ENCODE results near the gene ACOX2.
A peak's percentile ranks its signal among the peaks of the same experiment; 100 is the strongest.

Gene ACOX2

DNA sequence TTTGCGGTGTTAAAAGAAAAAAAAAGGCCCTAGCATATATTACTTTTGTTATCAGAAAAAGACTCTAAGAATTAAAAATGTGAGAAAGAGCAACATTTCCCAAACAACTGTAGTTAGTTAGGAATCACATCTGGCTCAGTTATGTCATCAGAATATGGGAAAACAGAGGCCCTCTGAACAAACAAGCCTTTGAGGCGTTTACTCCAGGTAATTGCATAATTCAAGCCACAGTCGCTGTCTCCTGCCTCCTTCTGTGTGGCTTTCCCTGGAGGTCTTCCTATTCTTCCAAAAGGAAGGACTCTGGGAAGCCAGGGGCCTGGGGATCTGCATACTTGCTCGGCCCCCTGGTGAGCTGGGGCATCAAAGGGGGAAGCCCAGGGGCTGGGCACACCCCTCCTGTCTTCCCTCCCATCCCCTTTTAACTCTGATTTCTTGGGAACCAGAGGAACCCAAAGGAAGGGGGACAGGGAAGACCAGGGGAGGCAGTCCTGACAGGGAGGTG, 43.9 kb upstream of the ACOX2 start:
- no peak for TF ChIP-seq GLIS3 (CRISPR knock-in tag; IDR thresholded peaks at IDR 0.05)
- ATAC-seq, result no peak

DNA sequence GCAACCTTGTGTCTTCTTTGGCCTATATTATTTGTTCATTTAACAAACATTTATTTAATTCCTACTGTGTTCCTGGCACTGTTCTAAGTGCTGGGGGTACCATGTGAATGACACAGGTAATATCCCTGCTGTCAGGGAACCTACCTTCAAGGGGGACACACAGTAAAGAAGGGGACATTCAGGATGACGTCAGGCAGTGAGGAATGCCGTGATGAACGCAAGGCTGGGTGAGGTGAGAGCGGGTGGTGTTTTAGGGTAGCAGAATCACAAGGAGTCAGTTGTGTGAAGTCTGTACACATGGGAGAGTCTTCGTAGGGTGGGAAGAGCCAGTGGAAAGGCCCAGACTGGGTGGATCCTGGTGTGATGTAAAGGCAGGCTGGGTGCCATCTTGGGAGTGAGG, 41.9 kb upstream of the ACOX2 start:
- no peak for ATAC-seq

DNA sequence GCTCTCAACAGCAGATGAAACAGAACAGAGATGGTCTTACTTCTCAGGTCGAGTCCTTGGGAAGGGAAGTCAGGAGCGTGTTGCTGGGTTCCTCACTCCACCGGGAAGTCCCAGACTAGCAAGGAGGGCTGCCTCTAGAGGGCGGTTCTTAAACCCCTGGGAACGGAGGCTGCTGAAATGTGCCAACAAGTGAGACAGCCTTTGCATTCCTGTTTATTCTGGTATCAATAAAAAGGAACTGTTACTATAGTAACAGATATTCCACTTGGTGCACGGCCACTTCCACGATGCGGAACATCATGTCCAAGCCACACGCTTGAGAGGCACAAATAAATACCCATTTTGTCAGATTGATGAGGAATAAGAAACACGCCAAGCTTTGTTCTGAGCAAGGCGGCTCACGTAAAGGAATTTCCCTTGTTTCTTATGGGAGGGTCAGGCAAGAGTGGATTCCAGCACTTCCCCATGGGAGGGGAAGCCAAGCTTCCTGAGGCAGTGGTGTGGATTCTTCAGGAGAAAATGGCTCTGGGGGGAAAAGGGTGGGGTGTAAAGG, 40.4 kb upstream of the ACOX2 start, which contains the start of gene FAM107A:
Gene FAM107A, minus strand, starts transcription at position 123 of the 553 bp plus-strand sequence. CDS start 7,531 bp downstream, outside the sequence.
- TF ChIP-seq PPARA (CRISPR knock-in tag; IDR thresholded peaks at IDR 0.05; ENCODE audit: borderline replicate concordance) (no peak), ESRRG (CRISPR knock-in tag; IDR thresholded peaks at IDR 0.05) (no peak), ZFP3 (CRISPR knock-in tag; IDR thresholded peaks at IDR 0.05) (no peak), ZNF565 (CRISPR knock-in tag; conservative IDR thresholded peaks at IDR 0.05; ENCODE audit: low read depth) (no peak)
- peak; percentile 18; the same call in 1 of the 3 replicates for ATAC-seq

More for the DNA sequence above, 41.9 kb upstream of the ACOX2 start:
- TF ChIP-seq PPARA (CRISPR knock-in tag; IDR thresholded peaks at IDR 0.05; ENCODE audit: borderline replicate concordance), result no peak
- TF ChIP-seq, protein P1, sequence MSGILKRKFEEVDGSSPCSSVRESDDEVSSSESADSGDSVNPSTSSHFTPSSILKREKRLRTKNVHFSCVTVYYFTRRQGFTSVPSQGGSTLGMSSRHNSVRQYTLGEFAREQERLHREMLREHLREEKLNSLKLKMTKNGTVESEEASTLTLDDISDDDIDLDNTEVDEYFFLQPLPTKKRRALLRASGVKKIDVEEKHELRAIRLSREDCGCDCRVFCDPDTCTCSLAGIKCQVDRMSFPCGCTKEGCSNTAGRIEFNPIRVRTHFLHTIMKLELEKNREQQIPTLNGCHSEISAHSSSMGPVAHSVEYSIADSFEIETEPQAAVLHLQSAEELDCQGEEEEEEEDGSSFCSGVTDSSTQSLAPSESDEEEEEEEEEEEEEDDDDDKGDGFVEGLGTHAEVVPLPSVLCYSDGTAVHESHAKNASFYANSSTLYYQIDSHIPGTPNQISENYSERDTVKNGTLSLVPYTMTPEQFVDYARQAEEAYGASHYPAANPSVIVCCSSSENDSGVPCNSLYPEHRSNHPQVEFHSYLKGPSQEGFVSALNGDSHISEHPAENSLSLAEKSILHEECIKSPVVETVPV (CRISPR knock-in tag; IDR thresholded peaks at IDR 0.05), result no peak
- no peak for TF ChIP-seq ZNF70 (CRISPR knock-in tag; IDR thresholded peaks at IDR 0.05)
- no peak for TF ChIP-seq GLIS3 (CRISPR knock-in tag; IDR thresholded peaks at IDR 0.05)
- no peak for TF ChIP-seq TOX (CRISPR knock-in tag; IDR thresholded peaks at IDR 0.05; ENCODE audit: borderline replicate concordance)
- TF ChIP-seq, protein P2, sequence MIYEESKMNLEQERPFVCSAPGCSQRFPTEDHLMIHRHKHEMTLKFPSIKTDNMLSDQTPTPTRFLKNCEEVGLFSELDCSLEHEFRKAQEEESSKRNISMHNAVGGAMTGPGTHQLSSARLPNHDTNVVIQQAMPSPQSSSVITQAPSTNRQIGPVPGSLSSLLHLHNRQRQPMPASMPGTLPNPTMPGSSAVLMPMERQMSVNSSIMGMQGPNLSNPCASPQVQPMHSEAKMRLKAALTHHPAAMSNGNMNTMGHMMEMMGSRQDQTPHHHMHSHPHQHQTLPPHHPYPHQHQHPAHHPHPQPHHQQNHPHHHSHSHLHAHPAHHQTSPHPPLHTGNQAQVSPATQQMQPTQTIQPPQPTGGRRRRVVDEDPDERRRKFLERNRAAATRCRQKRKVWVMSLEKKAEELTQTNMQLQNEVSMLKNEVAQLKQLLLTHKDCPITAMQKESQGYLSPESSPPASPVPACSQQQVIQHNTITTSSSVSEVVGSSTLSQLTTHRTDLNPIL (CRISPR knock-in tag; IDR thresholded peaks at IDR 0.05; ENCODE audit: low read depth), result no peak
- no peak for TF ChIP-seq ZFP3 (CRISPR knock-in tag; IDR thresholded peaks at IDR 0.05)

DNA sequence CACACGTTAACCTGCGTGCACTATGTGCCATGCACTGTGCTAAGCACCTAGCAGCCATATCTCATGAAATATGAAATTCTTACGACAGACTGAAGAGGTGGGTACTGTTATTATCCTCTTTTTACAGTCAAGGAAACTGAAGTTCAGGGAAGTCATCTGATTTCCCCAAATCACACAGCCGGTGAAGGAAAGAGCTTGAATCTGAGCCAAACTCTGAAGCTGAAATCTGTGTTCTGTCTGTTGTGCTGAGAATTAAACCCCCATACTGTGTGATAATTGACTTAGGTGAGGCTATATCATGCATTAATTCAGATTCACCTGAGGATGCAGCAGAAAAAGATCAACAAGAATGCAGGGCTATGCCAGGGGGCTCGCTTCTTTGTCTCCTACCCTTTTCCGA, 39.7 kb upstream of the ACOX2 start:
- ATAC-seq, result no peak

DNA sequence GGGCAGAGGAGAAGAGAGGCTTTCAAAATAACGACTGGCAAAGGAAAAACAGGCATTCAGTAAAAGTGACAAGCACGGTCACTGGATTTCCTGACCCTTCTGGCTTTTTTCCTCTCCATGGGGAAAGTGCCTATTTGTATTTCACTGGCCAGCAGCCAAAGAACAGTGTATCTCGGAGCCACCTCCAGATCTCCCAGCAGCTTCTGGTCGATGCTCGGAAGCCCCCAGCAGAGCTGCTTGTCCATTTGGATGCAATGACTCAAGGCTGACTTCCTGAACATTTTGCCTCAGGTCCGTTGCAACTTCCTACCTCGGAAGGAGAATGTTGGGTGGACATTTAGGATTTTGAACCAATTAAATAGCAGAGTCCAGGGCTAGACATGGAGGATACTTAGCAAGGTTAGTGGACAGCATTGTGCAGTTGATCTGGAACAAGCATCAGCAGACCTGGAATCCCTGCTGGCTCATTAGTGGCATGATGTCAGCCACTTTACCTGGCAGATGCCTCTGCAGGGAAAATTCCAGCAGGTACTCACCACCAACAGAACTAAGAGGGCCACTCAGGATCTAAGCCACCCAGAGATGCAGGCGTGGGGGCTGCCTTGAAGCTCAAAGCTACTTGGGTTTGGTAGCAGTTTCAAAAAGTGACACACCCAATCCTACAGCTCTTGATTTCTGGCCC, 39.1 kb upstream of the ACOX2 start:
- peak; percentile 24; the same call in 2 of the 3 replicates for ATAC-seq
- TF ChIP-seq ARNTL (CRISPR knock-in tag; IDR thresholded peaks at IDR 0.05; ENCODE audit: borderline replicate concordance, low read depth), result no peak

More for the DNA sequence above, 39.7 kb upstream of the ACOX2 start:
- TF ChIP-seq RARB (CRISPR knock-in tag; IDR thresholded peaks at IDR 0.05) (no peak), PPARA (CRISPR knock-in tag; IDR thresholded peaks at IDR 0.05; ENCODE audit: borderline replicate concordance) (no peak), ESRRG (CRISPR knock-in tag; IDR thresholded peaks at IDR 0.05) (no peak), ZNF8 (CRISPR knock-in tag; IDR thresholded peaks at IDR 0.05) (no peak), ZNF70 (CRISPR knock-in tag; IDR thresholded peaks at IDR 0.05) (no peak), ARNTL (CRISPR knock-in tag; IDR thresholded peaks at IDR 0.05; ENCODE audit: borderline replicate concordance, low read depth) (no peak), OSR1 (CRISPR knock-in tag; IDR thresholded peaks at IDR 0.05) (no peak)
- TF ChIP-seq, protein P2 (CRISPR knock-in tag; IDR thresholded peaks at IDR 0.05; ENCODE audit: low read depth), result no peak

DNA sequence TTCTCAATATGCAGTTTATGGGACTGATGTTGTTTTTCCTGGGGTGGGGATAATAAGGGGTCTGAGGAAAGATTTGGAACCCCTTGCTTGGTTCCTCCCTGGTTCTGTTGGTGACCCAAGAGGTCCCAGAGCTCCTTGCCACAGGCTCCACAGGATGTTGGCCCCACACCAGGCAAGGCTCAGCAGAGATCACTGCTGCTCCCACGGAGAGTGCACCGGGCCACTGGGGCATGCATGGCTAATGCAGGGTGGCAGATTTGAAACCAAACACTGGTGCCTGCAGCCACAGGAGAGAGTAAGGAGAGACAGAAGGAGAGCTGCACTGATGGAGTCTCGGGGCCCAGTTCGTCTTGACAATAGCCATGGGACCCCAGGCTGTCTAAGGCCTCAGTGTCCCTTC, 37.7 kb upstream of the ACOX2 start:
- TF ChIP-seq ZNF8 (CRISPR knock-in tag; IDR thresholded peaks at IDR 0.05) (no peak), ZNF70 (CRISPR knock-in tag; IDR thresholded peaks at IDR 0.05) (no peak), TCF4 (CRISPR knock-in tag; IDR thresholded peaks at IDR 0.05; ENCODE audit: borderline replicate concordance) (no peak), ARNTL (CRISPR knock-in tag; IDR thresholded peaks at IDR 0.05; ENCODE audit: borderline replicate concordance, low read depth) (no peak), RARB (CRISPR knock-in tag; IDR thresholded peaks at IDR 0.05) (no peak), ZNF565 (CRISPR knock-in tag; conservative IDR thresholded peaks at IDR 0.05; ENCODE audit: low read depth) (no peak), ESRRG (CRISPR knock-in tag; IDR thresholded peaks at IDR 0.05) (no peak), BACH2 (CRISPR knock-in tag; IDR thresholded peaks at IDR 0.05; ENCODE audit: borderline replicate concordance) (no peak), ZC3H10 (CRISPR knock-in tag; IDR thresholded peaks at IDR 0.05) (no peak), SNAI2 (CRISPR knock-in tag; IDR thresholded peaks at IDR 0.05) (no peak), PPARA (CRISPR knock-in tag; IDR thresholded peaks at IDR 0.05; ENCODE audit: borderline replicate concordance) (no peak), CSDC2 (CRISPR knock-in tag; IDR thresholded peaks at IDR 0.05) (no peak)
- TF ChIP-seq, protein P3, sequence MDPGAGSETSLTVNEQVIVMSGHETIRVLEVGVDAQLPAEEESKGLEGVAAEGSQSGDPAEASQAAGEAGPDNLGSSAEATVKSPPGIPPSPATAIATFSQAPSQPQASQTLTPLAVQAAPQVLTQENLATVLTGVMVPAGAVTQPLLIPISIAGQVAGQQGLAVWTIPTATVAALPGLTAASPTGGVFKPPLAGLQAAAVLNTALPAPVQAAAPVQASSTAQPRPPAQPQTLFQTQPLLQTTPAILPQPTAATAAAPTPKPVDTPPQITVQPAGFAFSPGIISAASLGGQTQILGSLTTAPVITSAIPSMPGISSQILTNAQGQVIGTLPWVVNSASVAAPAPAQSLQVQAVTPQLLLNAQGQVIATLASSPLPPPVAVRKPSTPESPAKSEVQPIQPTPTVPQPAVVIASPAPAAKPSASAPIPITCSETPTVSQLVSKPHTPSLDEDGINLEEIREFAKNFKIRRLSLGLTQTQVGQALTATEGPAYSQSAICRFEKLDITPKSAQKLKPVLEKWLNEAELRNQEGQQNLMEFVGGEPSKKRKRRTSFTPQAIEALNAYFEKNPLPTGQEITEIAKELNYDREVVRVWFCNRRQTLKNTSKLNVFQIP (CRISPR knock-in tag; IDR thresholded peaks at IDR 0.05; ENCODE audit: borderline replicate concordance, low read depth), result no peak
- TF ChIP-seq, protein P2 (CRISPR knock-in tag; IDR thresholded peaks at IDR 0.05; ENCODE audit: low read depth), result no peak
- TF ChIP-seq, protein P4, sequence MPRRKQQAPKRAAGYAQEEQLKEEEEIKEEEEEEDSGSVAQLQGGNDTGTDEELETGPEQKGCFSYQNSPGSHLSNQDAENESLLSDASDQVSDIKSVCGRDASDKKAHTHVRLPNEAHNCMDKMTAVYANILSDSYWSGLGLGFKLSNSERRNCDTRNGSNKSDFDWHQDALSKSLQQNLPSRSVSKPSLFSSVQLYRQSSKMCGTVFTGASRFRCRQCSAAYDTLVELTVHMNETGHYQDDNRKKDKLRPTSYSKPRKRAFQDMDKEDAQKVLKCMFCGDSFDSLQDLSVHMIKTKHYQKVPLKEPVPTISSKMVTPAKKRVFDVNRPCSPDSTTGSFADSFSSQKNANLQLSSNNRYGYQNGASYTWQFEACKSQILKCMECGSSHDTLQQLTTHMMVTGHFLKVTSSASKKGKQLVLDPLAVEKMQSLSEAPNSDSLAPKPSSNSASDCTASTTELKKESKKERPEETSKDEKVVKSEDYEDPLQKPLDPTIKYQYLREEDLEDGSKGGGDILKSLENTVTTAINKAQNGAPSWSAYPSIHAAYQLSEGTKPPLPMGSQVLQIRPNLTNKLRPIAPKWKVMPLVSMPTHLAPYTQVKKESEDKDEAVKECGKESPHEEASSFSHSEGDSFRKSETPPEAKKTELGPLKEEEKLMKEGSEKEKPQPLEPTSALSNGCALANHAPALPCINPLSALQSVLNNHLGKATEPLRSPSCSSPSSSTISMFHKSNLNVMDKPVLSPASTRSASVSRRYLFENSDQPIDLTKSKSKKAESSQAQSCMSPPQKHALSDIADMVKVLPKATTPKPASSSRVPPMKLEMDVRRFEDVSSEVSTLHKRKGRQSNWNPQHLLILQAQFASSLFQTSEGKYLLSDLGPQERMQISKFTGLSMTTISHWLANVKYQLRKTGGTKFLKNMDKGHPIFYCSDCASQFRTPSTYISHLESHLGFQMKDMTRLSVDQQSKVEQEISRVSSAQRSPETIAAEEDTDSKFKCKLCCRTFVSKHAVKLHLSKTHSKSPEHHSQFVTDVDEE (CRISPR knock-in tag; IDR thresholded peaks at IDR 0.05), result no peak
- ATAC-seq, result no peak

Data from SK-N-SH treated with all-trans-retinoic acid at 6 μM for 48 hours (cell line).